Mesenchymal stem cell (in vitro differentiated cells and primary cell): ENCODE data around the gene PPY.

ENCODE experiments used
- DNase-seq: peaks from one replicate; pipeline ENCODE4 v3.0.0-alpha.2; 2013
- H2AFZ ChIP-seq: one replicate; pipeline ENCODE4 v1.6.1; 2013; ENCODE audit warnings: low read depth, mild to moderate bottlenecking, control low read depth, inconsistent platforms, low read length, moderate library complexity
- H2AK5ac ChIP-seq: 2 replicates; pipeline ENCODE4 v1.6.1; 2013; ENCODE audit warnings: low read length, moderate library complexity, mild to moderate bottlenecking, inconsistent platforms; ENCODE audit not compliant: severe bottlenecking
- H2BK120ac ChIP-seq: one replicate; pipeline ENCODE4 v1.6.1; 2013; ENCODE audit warnings: low read depth, mild to moderate bottlenecking, inconsistent platforms, low read length, moderate library complexity
- H2BK12ac ChIP-seq, 2 experiments: one replicate each; pipeline ENCODE4 v1.6.1; 2013; ENCODE audit warnings: inconsistent platforms in 2 of 2, low read length in 2 of 2, mild to moderate bottlenecking in 2 of 2, moderate library complexity in 2 of 2, control low read depth in 1 of 2
- H2BK15ac ChIP-seq: one replicate; pipeline ENCODE4 v1.6.1; 2013; ENCODE audit warnings: mild to moderate bottlenecking, low read depth, inconsistent platforms; ENCODE audit not compliant: poor library complexity, severe bottlenecking
- H2BK5ac ChIP-seq: 2 replicates; pipeline ENCODE4 v1.6.1; 2013; ENCODE audit warnings: low read depth, mild to moderate bottlenecking, low read length, control low read depth, inconsistent platforms; ENCODE audit not compliant: poor library complexity, severe bottlenecking
- H3K14ac ChIP-seq, 2 experiments: one replicate each; pipeline ENCODE4 v1.6.1; 2013; ENCODE audit warnings: inconsistent platforms in 2 of 2, low read length in 2 of 2, control low read depth in 1 of 2, mild to moderate bottlenecking in 1 of 2, moderate library complexity in 1 of 2
- H3K18ac ChIP-seq, 2 experiments: one replicate each; pipeline ENCODE4 v1.6.1; 2013; ENCODE audit warnings: inconsistent platforms in 2 of 2, low read length in 2 of 2, control low read depth in 1 of 2, low read depth in 1 of 2, mild to moderate bottlenecking in 1 of 2
- H3K23ac ChIP-seq, 2 experiments: one replicate each; pipeline ENCODE4 v1.6.1; 2013; ENCODE audit warnings: inconsistent platforms in 2 of 2, low read length in 2 of 2, mild to moderate bottlenecking in 2 of 2, moderate library complexity in 2 of 2, control low read depth in 1 of 2
- H3K27ac ChIP-seq: 2 replicates; pipeline ENCODE4 v1.5.1; 2013; ENCODE audit warnings: mild to moderate bottlenecking, moderate library complexity, low read length, control low read depth, inconsistent platforms; ENCODE audit not compliant: poor library complexity, severe bottlenecking
- H3K27me3 ChIP-seq, 2 experiments: 2 replicates each; pipeline versions ENCODE4 v1.6.1 to v1.7.0; 2013; ENCODE audit warnings: low read length in 2 of 2, mild to moderate bottlenecking in 2 of 2, moderate library complexity in 2 of 2, control low read depth in 1 of 2, inconsistent platforms in 1 of 2; ENCODE audit not compliant: control insufficient read depth in 1 of 2, insufficient read depth in 1 of 2
- H3K36me3 ChIP-seq, 2 experiments: 2 replicates each; pipeline versions ENCODE4 v1.6.1 to v1.7.0; 2013; ENCODE audit warnings: low read length in 2 of 2, control low read depth in 1 of 2, inconsistent platforms in 1 of 2, low read depth in 1 of 2, mild to moderate bottlenecking in 1 of 2; ENCODE audit not compliant: insufficient read depth in 2 of 2, control insufficient read depth in 1 of 2
- H3K4ac ChIP-seq, 2 experiments: one replicate each; pipeline ENCODE4 v1.6.1; 2013; ENCODE audit warnings: inconsistent platforms in 2 of 2, low read length in 2 of 2, mild to moderate bottlenecking in 2 of 2, moderate library complexity in 2 of 2, control low read depth in 1 of 2, low read depth in 1 of 2
- H3K4me1 ChIP-seq: 2 replicates; pipeline ENCODE4 v1.6.1; 2013; ENCODE audit warnings: low read depth, low read length, control low read depth; ENCODE audit not compliant: control insufficient read depth, insufficient read depth
- H3K4me2 ChIP-seq: 2 replicates; pipeline ENCODE4 v1.6.1; 2013; ENCODE audit warnings: low read length, mild to moderate bottlenecking, inconsistent platforms; ENCODE audit not compliant: poor library complexity, severe bottlenecking
- H3K4me3 ChIP-seq, 2 experiments: 2 replicates each; pipeline versions ENCODE4 v1.5.1 to v1.7.0; 2013; ENCODE audit warnings: low read length in 2 of 2, mild to moderate bottlenecking in 2 of 2, control low read depth in 1 of 2, low read depth in 1 of 2; ENCODE audit not compliant: insufficient read depth in 1 of 2
- H3K79me1 ChIP-seq: replicated peaks from 2 replicates; pipeline ENCODE4 v1.6.1; 2013; ENCODE audit warnings: mild to moderate bottlenecking, control low read depth, low read length, inconsistent platforms; ENCODE audit not compliant: poor library complexity, severe bottlenecking
- H3K9ac ChIP-seq: 2 replicates; pipeline ENCODE4 v1.7.0; 2013; ENCODE audit warnings: mild to moderate bottlenecking, low read length, moderate library complexity
- H3K9me3 ChIP-seq: 2 replicates; pipeline ENCODE4 v1.7.0; 2013; ENCODE audit warnings: mild to moderate bottlenecking, low read length; ENCODE audit not compliant: control insufficient read depth
- H4K8ac ChIP-seq: one replicate; pipeline ENCODE4 v1.6.1; 2013; ENCODE audit warnings: inconsistent platforms, mild to moderate bottlenecking, low read length, moderate library complexity
- H4K91ac ChIP-seq: one replicate; pipeline ENCODE4 v1.6.1; 2013; ENCODE audit warnings: mild to moderate bottlenecking, low read length, inconsistent platforms
- WGBS: methylation state at CpG from one replicate; pipeline ENCODE4 v1.1.7; 2013; ENCODE audit warnings: mixed read lengths; 5-methylcytosine and 5-hydroxymethylcytosine counted together

The PPY gene

GRCh38 chr17:43920500-43921095, 21.7 kb downstream of the PPY start:
- no peak overlapping the region for H4K8ac ChIP-seq
- peaks cover 9% of the 10 kb centered on the region for H3K4me1 ChIP-seq
- no peak overlapping the region for H2BK5ac ChIP-seq
- H2BK120ac ChIP-seq, result no peak overlapping the region
- H3K18ac ChIP-seq, result no peak overlapping the region
- WGBS, result 77% methylated on average over 9 of the region's 10 CpGs
- no peak overlapping the region for H3K4ac ChIP-seq
- H3K79me1 ChIP-seq, result no peaks in the 10 kb centered on the region
- H4K91ac ChIP-seq, result no peak overlapping the region
- H3K23ac ChIP-seq, result no peak overlapping the region
- no peaks in the 10 kb centered on the region for H3K9me3 ChIP-seq
- H2AK5ac ChIP-seq, result no peak overlapping the region
- no peak overlapping the region for H3K27ac ChIP-seq
- H2BK15ac ChIP-seq, result no peak overlapping the region
- no peak overlapping the region for H2AFZ ChIP-seq
- H3K4me3 ChIP-seq, result no peak overlapping the region
- DNase-seq, result no peak
- H3K14ac ChIP-seq, result no peak overlapping the region
- H3K27me3 ChIP-seq, result peaks cover 42 to 66% of the 10 kb centered on the region in 2 experiments
- no peak overlapping the region for H2BK12ac ChIP-seq
- no peak overlapping the region for H3K4me2 ChIP-seq
- no peaks in the 10 kb centered on the region for H3K36me3 ChIP-seq
- no peak overlapping the region for H3K9ac ChIP-seq

- Histone ChIP-seq H2BK120ac (no peak overlapping the region), H4K91ac (no peak overlapping the region)
Observed at GRCh38 chr17:43918026-43918389, 24.3 kb downstream of the PPY start.

GRCh38 chr17:43917348-43918025, 24.8 kb downstream of the PPY start:
- H2AFZ ChIP-seq, result no peak overlapping the region
- WGBS, result 26% methylated on average over 43 of the region's 43 CpGs
- no peak overlapping the region for H3K14ac ChIP-seq
- H2BK12ac ChIP-seq, result no peak overlapping the region
- no peak overlapping the region for H4K8ac ChIP-seq
- no peak overlapping the region for H3K18ac ChIP-seq
- no peak overlapping the region for H3K27ac ChIP-seq
- no peak overlapping the region for H3K23ac ChIP-seq
- peaks cover 22 to 61% of the 10 kb centered on the region in 2 experiments for H3K27me3 ChIP-seq
- H3K9ac ChIP-seq, result no peak overlapping the region
- no peak overlapping the region for H2BK5ac ChIP-seq
- no peak overlapping the region for H3K4ac ChIP-seq
- DNase-seq, result peak; percentile 26
- H2AK5ac ChIP-seq, result no peak overlapping the region
- H2BK120ac ChIP-seq, result no peak overlapping the region
- H4K91ac ChIP-seq, result no peak overlapping the region
- H3K4me3 ChIP-seq, result peak overlapping the region in 1 of 2 experiments; percentile 56
- no peaks in the 10 kb centered on the region for H3K36me3 ChIP-seq
- H3K9me3 ChIP-seq, result no peaks in the 10 kb centered on the region
- H2BK15ac ChIP-seq, result no peak overlapping the region
- H3K4me2 ChIP-seq, result peak overlapping the region; percentile 28
- H3K4me1 ChIP-seq, result peaks cover 9% of the 10 kb centered on the region
- H3K79me1 ChIP-seq, result no peaks in the 10 kb centered on the region

More at GRCh38 chr17:43918026-43918389, 24.3 kb downstream of the PPY start:
- no peak overlapping the region for H3K23ac ChIP-seq
- DNase-seq, result no peak
- no peak overlapping the region for H3K4ac ChIP-seq
- no peaks in the 10 kb centered on the region for H3K36me3 ChIP-seq
- no peak overlapping the region for H3K18ac ChIP-seq
- no peak overlapping the region for H3K14ac ChIP-seq
- peaks cover 24 to 58% of the 10 kb centered on the region in 2 experiments for H3K27me3 ChIP-seq
- H3K4me3 ChIP-seq, result peak overlapping the region in 1 of 2 experiments; percentile 56
- H3K4me1 ChIP-seq, result peaks cover 9% of the 10 kb centered on the region
- H2AFZ ChIP-seq, result no peak overlapping the region
- H3K4me2 ChIP-seq, result peak overlapping the region; percentile 18
- no peak overlapping the region for H3K27ac ChIP-seq
- H2BK12ac ChIP-seq, result no peak overlapping the region
- no peak overlapping the region for H2BK5ac ChIP-seq
- H3K79me1 ChIP-seq, result no peaks in the 10 kb centered on the region
- 77% methylated on average over 13 of the region's 13 CpGs for WGBS
- no peak overlapping the region for H2AK5ac ChIP-seq
- H4K8ac ChIP-seq, result no peak overlapping the region
- no peaks in the 10 kb centered on the region for H3K9me3 ChIP-seq
- H3K9ac ChIP-seq, result no peak overlapping the region
- H2BK15ac ChIP-seq, result no peak overlapping the region

DNA sequence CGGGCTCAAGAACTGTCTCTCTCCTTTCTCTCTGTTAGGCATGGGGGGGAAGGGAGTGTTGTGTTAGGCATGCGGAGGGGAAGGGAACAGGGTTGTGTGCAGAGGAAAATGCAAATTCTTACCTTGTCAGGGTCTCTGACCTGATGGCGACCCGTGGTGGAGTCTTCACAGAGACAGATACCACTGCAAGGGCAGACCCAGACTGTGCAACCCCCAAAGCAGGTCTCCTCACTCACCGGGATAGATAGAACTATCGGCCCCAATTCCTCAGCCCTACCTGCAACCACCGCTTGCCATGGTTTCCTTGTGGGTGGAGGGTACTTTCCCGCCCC, 25.3 kb downstream of the PPY start:
- Histone ChIP-seq H4K91ac (no peak overlapping the region), H2AK5ac (no peak overlapping the region), H3K14ac (no peak overlapping the region), H2BK120ac (no peak overlapping the region), H4K8ac (no peak overlapping the region), H3K18ac (no peak overlapping the region), H3K27ac (no peak overlapping the region), H3K4ac (no peak overlapping the region), H3K27me3 (peaks cover 24 to 66% of the 10 kb centered on the region in 2 experiments), H2AFZ (no peak overlapping the region), H2BK5ac (no peak overlapping the region), H3K9me3 (no peaks in the 10 kb centered on the region), H3K4me2 (no peak overlapping the region), H3K4me3 (no peak overlapping the region), H3K9ac (no peak overlapping the region), H2BK12ac (no peak overlapping the region), H2BK15ac (no peak overlapping the region), H3K79me1 (no peaks in the 10 kb centered on the region), H3K36me3 (no peaks in the 10 kb centered on the region), H3K4me1 (peaks cover 9% of the 10 kb centered on the region), H3K23ac (no peak overlapping the region)
- WGBS, result 81% methylated on average over 4 of the region's 8 CpGs
- DNase-seq, result no peak
